ENCODE measurements around the gene NTN5. TPM values are rescaled to one million over a fixed set of nuclear protein-coding genes. Genes with fewer than 3 reads are reported as not detected.

Gene NTN5
- total and polyA plus RNA-seq, 5 donors from 2014 or later, result 0.21 to 2.3 (median 0.30) TPM; not detected in 2

- Mint-ChIP-seq H3K4me1 (peaks cover 5 to 19% (median 10%) of the 10 kb centered on the region in 4 donors), H3K27ac (no peak overlapping the region), H3K36me3 (no peaks in the 10 kb centered on the region), H3K27me3 (peaks cover 5% of the 10 kb centered on the region), H3K4me3 (no peak overlapping the region), H3K9me3 (no peaks in the 10 kb centered on the region)
- H3K27ac ChIP-seq (ENCODE audit: insufficient read depth, low read length, poor library complexity, severe bottlenecking), result no peak overlapping the region
- H3K4me1 ChIP-seq (ENCODE audit: control insufficient read depth, insufficient read depth, low read length, poor library complexity, severe bottlenecking), result peaks cover 9% of the 10 kb centered on the region
- no peaks in the 10 kb centered on the region for H3K36me3 ChIP-seq (ENCODE audit: control insufficient read depth, insufficient read depth, low read length)
- H3K4me3 ChIP-seq (ENCODE audit: low read depth, low read length), result no peak overlapping the region
- no peak for DNase-seq
- no peak for ATAC-seq (ENCODE audit: low read depth in 2 of 2)
- H3K9me3 ChIP-seq (ENCODE audit: control insufficient read depth in 2 of 2, low read length in 2 of 2), result no peaks in the 10 kb centered on the region
- no peaks in the 10 kb centered on the region for H3K27me3 ChIP-seq (ENCODE audit: control insufficient read depth, insufficient read depth, low read length)
Observed at GRCh38 chr19:48656840-48657474, 15.9 kb downstream of the NTN5 start.

GRCh38 chr19:48654299-48655059 lies 18.3 kb downstream of the NTN5 start:
- Histone ChIP-seq H3K27ac (ENCODE audit: insufficient read depth, low read length, poor library complexity, severe bottlenecking) (no peak overlapping the region), H3K9me3 (ENCODE audit: control insufficient read depth in 2 of 2, low read length in 2 of 2) (no peaks in the 10 kb centered on the region), H3K27me3 (ENCODE audit: control insufficient read depth, insufficient read depth, low read length) (no peaks in the 10 kb centered on the region), H3K4me3 (ENCODE audit: low read depth, low read length) (no peak overlapping the region), H3K36me3 (ENCODE audit: control insufficient read depth, insufficient read depth, low read length) (no peaks in the 10 kb centered on the region), H3K4me1 (ENCODE audit: control insufficient read depth, insufficient read depth, low read length, poor library complexity, severe bottlenecking) (peaks cover 2% of the 10 kb centered on the region)
- H3K4me3 Mint-ChIP-seq, result peak overlapping the region in 1 of 4 donors; percentile 56
- peaks cover 5% of the 10 kb centered on the region for H3K27me3 Mint-ChIP-seq
- peaks cover 0 to 2% (median 0%) of the 10 kb centered on the region in 7 donors for H3K9me3 Mint-ChIP-seq
- DNase-seq, result no peak
- H3K36me3 Mint-ChIP-seq, result no peaks in the 10 kb centered on the region
- H3K27ac Mint-ChIP-seq, result peak overlapping the region in 1 of 3 donors; percentile 67
- no peak for ATAC-seq (ENCODE audit: low read depth in 2 of 2)
- H3K4me1 Mint-ChIP-seq, result peaks cover 0 to 21% (median 9%) of the 10 kb centered on the region in 4 donors

- no peak overlapping the region for H3K4me3 Mint-ChIP-seq
- no peaks in the 10 kb centered on the region for H3K27me3 Mint-ChIP-seq
- H3K36me3 ChIP-seq (ENCODE audit: control insufficient read depth, insufficient read depth, low read length), result no peaks in the 10 kb centered on the region
- H3K4me3 ChIP-seq (ENCODE audit: low read depth, low read length), result no peak overlapping the region
- ATAC-seq (ENCODE audit: low read depth in 2 of 2) (no peak), DNase-seq (no peak)
- no peaks in the 10 kb centered on the region for H3K27me3 ChIP-seq (ENCODE audit: control insufficient read depth, insufficient read depth, low read length)
- H3K27ac ChIP-seq (ENCODE audit: insufficient read depth, low read length, poor library complexity, severe bottlenecking), result no peak overlapping the region
- peak overlapping the region; percentile 20 to 75 (median 63) for H3K27ac Mint-ChIP-seq
- no peaks in the 10 kb centered on the region for H3K9me3 ChIP-seq (ENCODE audit: control insufficient read depth in 2 of 2, low read length in 2 of 2)
- peaks cover 12 to 46% (median 27%) of the 10 kb centered on the region in 4 donors for H3K4me1 Mint-ChIP-seq
- no peaks in the 10 kb centered on the region for H3K36me3 Mint-ChIP-seq
- peaks cover 0 to 2% (median 0%) of the 10 kb centered on the region in 7 donors for H3K9me3 Mint-ChIP-seq
- peaks cover 17% of the 10 kb centered on the region for H3K4me1 ChIP-seq (ENCODE audit: control insufficient read depth, insufficient read depth, low read length, poor library complexity, severe bottlenecking)
Observed at GRCh38 chr19:48651683-48652048, 21.2 kb downstream of the NTN5 start.

- no peak for DNase-seq
- H3K4me1 Mint-ChIP-seq, result peaks cover 12 to 49% (median 27%) of the 10 kb centered on the region in 4 donors
- peak overlapping the region; percentile 63 to 79 (median 75) for H3K27ac Mint-ChIP-seq
- Histone ChIP-seq H3K4me1 (ENCODE audit: control insufficient read depth, insufficient read depth, low read length, poor library complexity, severe bottlenecking) (peaks cover 17% of the 10 kb centered on the region), H3K27me3 (ENCODE audit: control insufficient read depth, insufficient read depth, low read length) (no peaks in the 10 kb centered on the region), H3K9me3 (ENCODE audit: control insufficient read depth in 2 of 2, low read length in 2 of 2) (no peaks in the 10 kb centered on the region), H3K27ac (ENCODE audit: insufficient read depth, low read length, poor library complexity, severe bottlenecking) (no peak overlapping the region), H3K36me3 (ENCODE audit: control insufficient read depth, insufficient read depth, low read length) (no peaks in the 10 kb centered on the region), H3K4me3 (ENCODE audit: low read depth, low read length) (no peak overlapping the region)
- no peaks in the 10 kb centered on the region for H3K27me3 Mint-ChIP-seq
- no peak for ATAC-seq (ENCODE audit: low read depth in 2 of 2)
- peaks cover 0 to 2% (median 0%) of the 10 kb centered on the region in 7 donors for H3K9me3 Mint-ChIP-seq
- H3K4me3 Mint-ChIP-seq, result peak overlapping the region in 1 of 4 donors; percentile 1
- H3K36me3 Mint-ChIP-seq, result no peaks in the 10 kb centered on the region
Observed at GRCh38 chr19:48650974-48651682, 21.7 kb downstream of the NTN5 start.

DNA sequence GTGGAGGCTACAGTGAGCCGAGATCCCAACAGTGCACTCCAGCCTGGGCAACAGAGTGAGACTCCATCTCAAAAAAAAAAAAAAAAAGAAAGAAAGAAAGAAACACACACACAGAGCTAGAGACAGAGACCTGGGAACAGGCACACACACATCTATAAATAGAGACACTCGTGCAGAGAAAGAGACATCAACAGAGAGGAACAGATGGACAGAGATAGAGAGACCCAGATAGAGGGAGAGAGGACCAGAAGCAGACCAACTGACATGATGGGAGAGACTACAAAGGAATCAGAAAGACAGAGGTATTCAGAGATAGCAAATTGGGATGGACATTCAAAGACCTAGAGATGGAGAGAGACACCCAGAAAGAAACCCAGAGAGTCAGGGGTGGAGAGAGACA lies 24.7 kb downstream of the NTN5 start:
- Histone ChIP-seq H3K27me3 (ENCODE audit: control insufficient read depth, insufficient read depth, low read length) (no peaks in the 10 kb centered on the region), H3K4me3 (ENCODE audit: low read depth, low read length) (no peak overlapping the region), H3K9me3 (ENCODE audit: control insufficient read depth in 2 of 2, low read length in 2 of 2) (no peaks in the 10 kb centered on the region), H3K27ac (ENCODE audit: insufficient read depth, low read length, poor library complexity, severe bottlenecking) (peak overlapping the region; percentile 24), H3K36me3 (ENCODE audit: control insufficient read depth, insufficient read depth, low read length) (no peaks in the 10 kb centered on the region), H3K4me1 (ENCODE audit: control insufficient read depth, insufficient read depth, low read length, poor library complexity, severe bottlenecking) (peaks cover 37% of the 10 kb centered on the region)
- H3K9me3 Mint-ChIP-seq, result peaks cover 0 to 2% (median 0%) of the 10 kb centered on the region in 7 donors
- no peak for DNase-seq
- peak overlapping the region; percentile 51 to 79 (median 74) for H3K4me3 Mint-ChIP-seq
- ATAC-seq (ENCODE audit: low read depth in 2 of 2), result no peak
- peak overlapping the region; percentile 85 to 98 (median 95) for H3K27ac Mint-ChIP-seq
- no peaks in the 10 kb centered on the region for H3K36me3 Mint-ChIP-seq
- H3K27me3 Mint-ChIP-seq, result no peaks in the 10 kb centered on the region
- H3K4me1 Mint-ChIP-seq, result peaks cover 12 to 65% (median 32%) of the 10 kb centered on the region in 4 donors

GRCh38 chr19:48646722-48647216 lies 26.0 kb downstream of the NTN5 start:
- H3K27me3 ChIP-seq (ENCODE audit: control insufficient read depth, insufficient read depth, low read length), result no peaks in the 10 kb centered on the region
- peaks cover 0 to 2% (median 0%) of the 10 kb centered on the region in 7 donors for H3K9me3 Mint-ChIP-seq
- no peak overlapping the region for H3K4me3 ChIP-seq (ENCODE audit: low read depth, low read length)
- H3K27ac Mint-ChIP-seq, result peak overlapping the region; percentile 72 to 98 (median 88)
- DNase-seq (peak in 1 of 3 donors; percentile 25), ATAC-seq (ENCODE audit: low read depth in 2 of 2) (no peak)
- peaks cover 37% of the 10 kb centered on the region for H3K4me1 ChIP-seq (ENCODE audit: control insufficient read depth, insufficient read depth, low read length, poor library complexity, severe bottlenecking)
- peak overlapping the region; percentile 92 for H3K27ac ChIP-seq (ENCODE audit: insufficient read depth, low read length, poor library complexity, severe bottlenecking)
- no peaks in the 10 kb centered on the region for H3K9me3 ChIP-seq (ENCODE audit: control insufficient read depth in 2 of 2, low read length in 2 of 2)
- peak overlapping the region; percentile 56 to 98 (median 70) for H3K4me3 Mint-ChIP-seq
- no peaks in the 10 kb centered on the region for H3K27me3 Mint-ChIP-seq
- no peaks in the 10 kb centered on the region for H3K36me3 ChIP-seq (ENCODE audit: control insufficient read depth, insufficient read depth, low read length)
- peaks cover 12 to 62% (median 30%) of the 10 kb centered on the region in 4 donors for H3K4me1 Mint-ChIP-seq
- no peaks in the 10 kb centered on the region for H3K36me3 Mint-ChIP-seq

DNA sequence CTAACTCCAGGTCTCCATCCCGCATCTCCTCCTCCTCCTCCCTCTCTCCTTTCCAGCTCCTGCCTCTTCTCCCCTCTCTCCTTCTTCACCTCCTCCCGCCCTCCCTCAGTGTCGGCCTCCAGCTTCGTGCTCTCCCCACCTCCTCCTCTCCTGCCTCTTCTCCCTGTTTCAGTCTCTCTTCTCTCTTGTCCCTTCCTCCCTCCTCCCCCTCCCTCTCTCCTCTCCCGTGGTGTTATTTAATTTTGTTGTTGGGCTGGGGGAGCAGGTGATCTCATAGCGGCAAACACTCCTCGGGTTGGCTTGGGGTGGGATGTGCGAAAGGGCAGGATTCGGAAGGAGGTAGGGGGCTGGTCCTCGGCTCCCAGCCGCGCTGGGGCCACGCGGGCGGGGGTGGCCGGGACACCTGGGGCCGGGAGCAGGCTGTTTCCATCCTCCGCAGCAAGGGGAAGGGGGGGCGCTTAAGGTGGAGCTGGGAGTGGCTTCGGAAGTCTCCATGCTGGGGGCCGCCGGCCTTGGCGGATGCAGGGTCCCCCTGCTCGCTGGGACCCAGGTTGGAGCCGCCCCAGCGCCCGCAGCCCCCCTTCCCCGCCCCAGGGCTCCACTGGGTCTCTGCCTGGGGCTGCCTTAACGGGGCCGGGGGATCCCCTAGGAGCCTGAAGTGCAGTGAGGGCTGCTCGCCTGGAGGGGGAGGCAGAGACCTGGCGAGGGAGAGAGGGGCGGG lies 26.7 kb downstream of the NTN5 start, which contains the start of gene CA11:
CA11 (minus strand) TSS at position 187 of the 721 bp plus-strand sequence. CDS start 555 bp downstream, outside the sequence.
- Histone ChIP-seq H3K27ac (ENCODE audit: insufficient read depth, low read length, poor library complexity, severe bottlenecking) (peak within 1 kb of the TSS; percentile 92), H3K36me3 (ENCODE audit: control insufficient read depth, insufficient read depth, low read length) (no peaks in the 10 kb centered on the region), H3K4me1 (ENCODE audit: control insufficient read depth, insufficient read depth, low read length, poor library complexity, severe bottlenecking) (peaks cover 37% of the 10 kb centered on the region), H3K9me3 (ENCODE audit: control insufficient read depth in 2 of 2, low read length in 2 of 2) (no peaks in the 10 kb centered on the region), H3K27me3 (ENCODE audit: control insufficient read depth, insufficient read depth, low read length) (no peaks in the 10 kb centered on the region), H3K4me3 (ENCODE audit: low read depth, low read length) (peak within 1 kb of the TSS; percentile 88)
- H3K27me3 Mint-ChIP-seq, result no peaks in the 10 kb centered on the region
- peak within 1 kb of the TSS; percentile 96 to 99 (median 98) for H3K27ac Mint-ChIP-seq
- peaks cover 0 to 2% (median 0%) of the 10 kb centered on the region in 7 donors for H3K9me3 Mint-ChIP-seq
- DNase-seq (peak; percentile 88 to 94 (median 92)), ATAC-seq (ENCODE audit: low read depth in 2 of 2) (peak; percentile 82 to 86)
- no peaks in the 10 kb centered on the region for H3K36me3 Mint-ChIP-seq
- peak within 1 kb of the TSS; percentile 78 to 98 (median 92) for H3K4me3 Mint-ChIP-seq
- peaks cover 12 to 65% (median 30%) of the 10 kb centered on the region in 4 donors for H3K4me1 Mint-ChIP-seq
